ENCODE results near the gene C6orf141. TPM values are rescaled to one million over a fixed set of nuclear protein-coding genes. Genes with fewer than 3 reads are reported as not detected.

The C6orf141 gene
- total RNA-seq, 1 experiment from 2014 or later = 11.7 TPM

- H3K4me3 ChIP-seq (ENCODE audit: low read depth, low read length, poor library complexity, severe bottlenecking) = no peak overlapping the region
- BruUV-seq (replicated peaks) = no TSS peak
- no peaks in the 10 kb centered on the region for H3K27me3 ChIP-seq (replicated peaks; ENCODE audit: insufficient read depth, low read depth, low read length, poor library complexity)
- intact Hi-C loops (cut with micrococcal nuclease; ENCODE audit: unreplicated experiment) = no loop called here
- no peak overlapping the region for H3K27ac ChIP-seq (ENCODE audit: low read depth, low read length, poor library complexity, severe bottlenecking)
- no peaks in the 10 kb centered on the region for H3K36me3 ChIP-seq (ENCODE audit: insufficient read depth, low read length, poor library complexity, severe bottlenecking)
- TF ChIP-seq CTCF (conservative IDR thresholded peaks at IDR 0.05; ENCODE audit: low read depth, low read length) (peak; percentile 51; the same call in 1 of the 2 replicates), EZH2 (IDR thresholded peaks at IDR 0.05; ENCODE audit: borderline replicate concordance, low read depth, low read length, poor library complexity, severe bottlenecking) (no peak)
- peaks cover 11% of the 10 kb centered on the region for H3K4me1 ChIP-seq (ENCODE audit: insufficient read depth, low read length, poor library complexity, severe bottlenecking)
- H3K9me3 ChIP-seq (ENCODE audit: low read depth, low read length, poor library complexity, severe bottlenecking) = no peaks in the 10 kb centered on the region
- peak; percentile 67 for DNase-seq (ENCODE audit: low spot score)
- CTCF ChIA-PET = no interaction called here
- POLR2A ChIA-PET (ENCODE audit: low non-redundant PET) = no interaction called here
Observed at GRCh38 chr6:49570474-49571079, 20.1 kb downstream of the C6orf141 start.

DNA sequence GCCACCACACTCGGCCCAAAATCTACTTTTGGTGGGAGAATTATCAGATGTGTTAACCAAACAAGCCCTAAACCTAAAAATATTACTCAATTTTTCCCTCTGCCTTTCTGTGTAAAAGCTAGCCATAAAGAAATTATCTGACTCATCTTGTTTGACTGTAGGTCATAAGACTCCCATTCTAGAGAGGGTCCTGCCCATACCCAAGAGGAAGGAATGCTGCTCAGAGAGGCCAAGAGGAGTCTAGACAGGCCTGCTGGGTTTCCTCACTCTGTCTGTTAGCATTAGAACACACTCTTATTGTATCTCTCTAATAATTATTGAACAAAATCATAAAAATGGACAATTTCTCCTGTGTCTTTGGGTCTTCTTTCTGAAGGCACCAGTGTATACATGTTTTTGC, 26.1 kb downstream of the C6orf141 start:
- POLR2A ChIA-PET (ENCODE audit: low non-redundant PET) = no interaction called here
- Histone ChIP-seq H3K4me1 (ENCODE audit: insufficient read depth, low read length, poor library complexity, severe bottlenecking) (no peaks in the 10 kb centered on the region), H3K27ac (ENCODE audit: low read depth, low read length, poor library complexity, severe bottlenecking) (no peak overlapping the region), H3K36me3 (ENCODE audit: insufficient read depth, low read length, poor library complexity, severe bottlenecking) (no peaks in the 10 kb centered on the region), H3K9me3 (ENCODE audit: low read depth, low read length, poor library complexity, severe bottlenecking) (no peaks in the 10 kb centered on the region), H3K27me3 (replicated peaks; ENCODE audit: insufficient read depth, low read depth, low read length, poor library complexity) (no peaks in the 10 kb centered on the region), H3K4me3 (ENCODE audit: low read depth, low read length, poor library complexity, severe bottlenecking) (no peak overlapping the region)
- BruUV-seq (replicated peaks) = no TSS peak
- no peak for TF ChIP-seq CTCF (conservative IDR thresholded peaks at IDR 0.05; ENCODE audit: low read depth, low read length)
- CTCF ChIA-PET = no interaction called here
- DNase-seq (ENCODE audit: low spot score) = no peak
- intact Hi-C loops (cut with micrococcal nuclease; ENCODE audit: unreplicated experiment) = no loop called here

GRCh38 chr6:49579649-49580048, 29.2 kb downstream of the C6orf141 start:
- no peak for DNase-seq (ENCODE audit: low spot score)
- H3K27ac ChIP-seq (ENCODE audit: low read depth, low read length, poor library complexity, severe bottlenecking) = no peak overlapping the region
- H3K36me3 ChIP-seq (ENCODE audit: insufficient read depth, low read length, poor library complexity, severe bottlenecking) = no peaks in the 10 kb centered on the region
- no peaks in the 10 kb centered on the region for H3K27me3 ChIP-seq (replicated peaks; ENCODE audit: insufficient read depth, low read depth, low read length, poor library complexity)
- TF ChIP-seq CTCF (conservative IDR thresholded peaks at IDR 0.05; ENCODE audit: low read depth, low read length) (no peak), EZH2 (IDR thresholded peaks at IDR 0.05; ENCODE audit: borderline replicate concordance, low read depth, low read length, poor library complexity, severe bottlenecking) (no peak)
- no peaks in the 10 kb centered on the region for H3K4me1 ChIP-seq (ENCODE audit: insufficient read depth, low read length, poor library complexity, severe bottlenecking)
- POLR2A ChIA-PET (ENCODE audit: low non-redundant PET) = no interaction called here
- H3K4me3 ChIP-seq (ENCODE audit: low read depth, low read length, poor library complexity, severe bottlenecking) = no peak overlapping the region
- BruUV-seq (replicated peaks) = no TSS peak
- H3K9me3 ChIP-seq (ENCODE audit: low read depth, low read length, poor library complexity, severe bottlenecking) = no peaks in the 10 kb centered on the region
- CTCF ChIA-PET = interaction anchor here (0.7 kb wide), 1 partner anchor 29 kb away, joined by 3 read pairs; no protein-coding TSS in a partner anchor
- intact Hi-C loops (cut with micrococcal nuclease; ENCODE audit: unreplicated experiment) = no loop called here

Data from A673 (cell line).